NOMO-1 treated with dmso at 0.1 percent for 144 hours (cell line): Measurements from ENCODE around the gene NMT1.

Experiments
- DNase-seq: peaks from one replicate; lab custom pipeline; 2025; ENCODE audit not compliant: unreplicated experiment; lab: John Stamatoyannopoulos, UW

Gene NMT1

GRCh38 chr17:45149037-45149668 is 88.0 kb downstream of the NMT1 start:
- DNase-seq = peak; percentile 81

- DNase-seq = no peak
These were observed 88.8 kb downstream of the NMT1 start for GRCh38 chr17:45149669-45150664.

GRCh38 chr17:45150911-45151809 is 90.0 kb downstream of the NMT1 start:
- no peak for DNase-seq

- no peak for DNase-seq
These were observed 93.9 kb downstream of the NMT1 start for GRCh38 chr17:45155029-45155428.

GRCh38 chr17:45155483-45155882 is 94.4 kb downstream of the NMT1 start:
- DNase-seq = no peak

- no peak for DNase-seq
These were observed 95.1 kb downstream of the NMT1 start for GRCh38 chr17:45156242-45156641.
